Measurements from ENCODE around the gene B4GALT5.

- TF ChIP-seq CTCF (IDR thresholded peaks at IDR 0.05; ENCODE audit: low read depth, low read length): no peak
- TF ChIP-seq EZH2phosphoT487 (IDR thresholded peaks at IDR 0.05; ENCODE audit: low read depth): no peak
Measured at GRCh38 chr20:49658508-49658907, 55.2 kb downstream of the B4GALT5 start.

All from OCI-LY3 (cell line).